Myocyte (in vitro differentiated cells): ENCODE data around the gene P2RX4. TPM values are rescaled to one million over a fixed set of nuclear protein-coding genes. Genes with fewer than 3 reads are reported as not detected.
"Not testable (repeated sequence)": the region's sequence is repeated elsewhere in the genome, so short reads cannot be mapped to it uniquely, and the experiment has no call there.

ENCODE experiments used
- DNase-seq: peaks from one replicate; pipeline ENCODE4 v3.0.0-alpha.2; 2012; ENCODE audit warnings: low read depth
- total RNA-seq: library from RNA; depleted of rRNA; stranded (reverse); fragments of >200 nt; gene quantifications from 2 replicates; pipeline ENCODE4 v1.2.3, GENCODE V29; 2014

The P2RX4 gene
- total RNA-seq, 1 donor from 2014 or later = 6.0 TPM

- no peak for DNase-seq
Measured at GRCh38 chr12:121218588-121219352, 8.8 kb downstream of the P2RX4 start.

GRCh38 chr12:121219353-121219986 lies 9.5 kb downstream of the P2RX4 start:
- no peak for DNase-seq

DNA sequence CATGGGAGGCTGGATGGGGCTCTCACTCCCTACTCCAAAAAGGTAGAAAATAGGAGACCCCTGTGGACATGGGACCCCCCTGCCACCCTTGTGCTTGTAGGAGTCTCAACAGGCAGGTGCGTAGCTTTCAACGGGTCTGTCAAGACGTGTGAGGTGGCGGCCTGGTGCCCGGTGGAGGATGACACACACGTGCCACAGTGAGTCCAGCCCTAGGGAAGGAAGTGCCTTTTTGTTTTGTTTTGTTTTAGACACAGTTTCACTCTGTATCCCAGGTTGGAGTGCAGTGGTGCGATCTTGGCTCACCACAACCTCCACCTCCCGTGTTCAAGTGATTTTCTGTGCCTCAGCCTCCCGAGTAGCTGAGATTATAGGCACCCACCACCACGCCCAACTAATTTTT lies 12.9 kb downstream of the P2RX4 start:
- no peak for DNase-seq

DNA sequence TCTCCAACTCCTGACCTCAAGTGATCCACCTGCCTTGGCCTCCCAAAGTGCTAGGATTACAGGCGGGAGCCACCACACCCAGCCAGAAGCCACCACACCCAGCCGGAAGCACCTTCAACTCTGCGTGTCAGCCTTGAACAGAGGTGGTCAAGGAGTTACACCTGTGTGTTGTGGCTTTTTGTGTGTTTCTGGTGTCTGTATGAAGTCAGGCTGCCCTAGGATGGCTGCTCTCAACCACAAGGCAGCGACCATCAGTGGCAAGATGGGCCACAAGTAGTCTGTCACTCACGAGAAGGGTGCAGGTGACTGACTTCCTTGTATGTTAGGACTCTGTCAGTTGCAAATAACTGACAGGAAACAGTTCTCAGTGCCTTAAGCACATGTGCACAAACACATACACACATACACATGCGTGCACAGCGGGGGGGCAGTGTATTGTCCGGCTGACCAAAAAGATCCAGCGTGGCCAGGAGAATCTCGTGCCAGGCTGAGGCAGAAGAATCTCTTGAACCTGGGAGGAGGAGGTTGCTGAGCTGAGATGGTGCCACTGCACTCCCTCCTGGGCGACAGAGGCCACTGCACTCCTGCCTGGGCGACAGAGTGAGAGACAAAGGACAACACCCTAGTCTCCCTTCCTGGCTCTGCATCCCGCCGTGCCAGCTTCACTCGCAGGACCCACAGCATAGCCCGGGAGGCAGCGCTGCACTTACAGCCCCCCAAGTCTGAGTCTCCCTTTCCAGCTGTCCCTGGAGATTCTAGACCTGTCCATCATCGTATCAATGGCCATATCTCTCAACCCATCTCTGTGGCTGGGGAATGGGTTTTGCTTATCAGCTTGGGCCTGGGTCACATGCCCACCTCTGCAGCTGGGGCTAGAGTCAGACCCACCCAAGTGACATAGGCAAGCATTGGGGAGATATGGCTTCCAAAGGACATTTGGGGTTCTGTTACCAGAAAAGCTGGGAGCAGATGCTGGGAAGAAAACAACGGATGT lies 13.7 kb downstream of the P2RX4 start:
- no peak for DNase-seq

GRCh38 chr12:121224591-121224990 lies 14.7 kb downstream of the P2RX4 start:
- DNase-seq = no peak

- no peak for DNase-seq
Measured at GRCh38 chr12:121226399-121226798, 16.5 kb downstream of the P2RX4 start.

DNA sequence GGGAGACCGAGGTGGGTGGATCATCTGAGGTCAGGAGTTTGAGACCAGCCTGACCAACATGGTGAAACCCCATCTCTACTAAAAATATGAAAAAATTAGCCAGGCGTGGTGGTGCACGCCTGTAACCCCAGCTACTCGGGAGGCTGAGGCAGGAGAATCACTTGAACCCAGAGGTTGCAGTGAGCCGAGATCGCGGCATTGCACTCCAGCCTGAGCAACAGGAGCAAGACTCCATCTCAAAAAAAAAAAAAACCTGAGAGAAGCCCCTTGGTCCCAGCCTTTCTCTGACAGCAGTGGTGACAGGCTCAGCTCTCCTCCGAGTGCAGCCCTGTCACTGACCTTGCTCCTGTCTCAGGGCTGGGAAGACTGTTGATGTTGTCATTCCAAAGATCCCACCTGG lies 16.9 kb downstream of the P2RX4 start:
- DNase-seq = not testable (repeated sequence)

DNA sequence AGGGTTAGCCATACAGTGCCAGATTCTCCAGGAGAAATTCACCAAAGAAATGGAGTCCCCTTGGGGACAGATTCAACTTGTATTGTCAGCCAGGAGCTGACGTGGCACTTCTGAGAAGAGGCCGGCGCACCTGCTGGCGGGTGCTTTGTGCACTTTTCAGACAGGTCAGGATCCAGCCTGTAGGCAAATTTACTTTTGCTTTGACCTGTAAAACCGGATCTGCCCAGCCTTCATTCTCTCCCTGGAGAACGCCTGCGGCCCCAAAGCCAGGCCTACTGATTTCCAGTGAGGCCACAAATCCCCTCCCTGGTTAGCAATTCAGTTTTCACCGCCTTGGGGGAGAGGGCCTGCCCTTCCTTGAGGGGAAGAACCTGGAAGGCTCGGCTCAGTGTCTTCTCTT lies 17.4 kb downstream of the P2RX4 start:
- DNase-seq = no peak

DNA sequence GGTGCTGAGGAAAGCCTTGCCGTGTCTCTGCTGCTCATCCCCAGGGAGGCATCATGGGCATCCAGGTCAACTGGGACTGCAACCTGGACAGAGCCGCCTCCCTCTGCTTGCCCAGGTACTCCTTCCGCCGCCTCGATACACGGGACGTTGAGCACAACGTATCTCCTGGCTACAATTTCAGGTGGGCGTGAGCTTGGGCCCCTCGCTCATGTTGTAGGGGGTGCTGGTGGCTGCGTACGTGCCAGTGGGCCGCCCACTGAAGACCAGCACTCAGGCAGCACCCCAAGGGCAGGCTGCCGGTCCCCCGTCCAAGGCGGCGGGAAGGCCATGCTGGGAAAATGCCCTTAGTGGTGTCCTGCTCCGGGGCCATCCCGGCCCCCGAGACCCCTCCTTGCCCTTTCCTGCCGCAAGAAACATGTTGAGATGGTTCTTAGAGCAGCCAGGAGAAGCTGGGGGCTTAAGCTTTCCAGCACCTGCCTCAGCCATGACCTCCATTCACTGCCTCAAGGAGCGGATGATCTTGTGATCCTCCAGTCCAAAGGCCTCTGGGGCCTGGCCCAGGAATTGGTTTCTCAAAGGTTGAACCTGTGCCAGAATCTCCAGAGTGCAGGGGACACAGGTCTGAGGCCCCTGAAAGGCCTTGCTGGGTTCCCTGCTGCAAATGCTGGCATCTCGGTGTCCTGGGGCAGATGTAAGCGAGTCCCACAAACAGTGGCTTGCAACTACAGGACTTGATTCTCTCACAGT lies 19.2 kb downstream of the P2RX4 start:
- no peak for DNase-seq

DNA sequence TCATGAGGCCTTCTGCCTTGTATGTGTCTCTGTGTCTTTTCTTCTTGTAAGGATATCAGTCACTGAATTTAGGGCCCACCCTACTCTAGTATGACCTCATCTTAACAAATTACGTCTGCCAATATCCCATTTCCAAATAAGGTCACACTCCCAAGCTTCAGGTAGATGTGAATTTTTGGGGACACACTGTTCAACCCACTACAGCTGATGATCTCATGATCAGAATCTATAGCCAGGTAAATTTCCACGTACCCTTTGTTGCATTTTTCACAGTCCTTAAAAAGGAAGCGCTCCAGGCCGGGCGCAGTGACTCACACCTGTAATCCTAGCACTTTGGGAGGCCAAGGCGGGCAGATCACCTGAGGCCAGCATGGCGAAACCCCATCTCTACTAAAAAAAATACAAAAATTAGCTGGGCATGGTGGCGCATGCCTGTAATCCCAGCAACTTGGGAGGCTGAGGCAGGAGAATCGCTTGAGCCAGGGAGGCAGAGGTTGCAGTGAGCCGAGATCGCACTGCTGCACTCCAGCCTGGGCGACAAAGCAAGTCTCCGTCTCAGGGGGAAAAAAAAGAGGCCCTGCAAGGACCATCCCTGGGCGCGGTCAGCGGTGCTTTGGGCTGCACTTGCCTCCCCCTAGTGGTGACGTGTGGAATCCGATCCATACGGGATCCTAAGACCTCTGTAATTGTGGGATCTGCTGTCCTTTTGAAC lies 20.1 kb downstream of the P2RX4 start:
- peak; percentile 71 for DNase-seq

- DNase-seq = no peak
Measured at GRCh38 chr12:121230538-121230907, 20.6 kb downstream of the P2RX4 start.

- no peak for DNase-seq
Measured at GRCh38 chr12:121232163-121232562, 22.2 kb downstream of the P2RX4 start.

- DNase-seq = no peak
Measured at GRCh38 chr12:121232977-121233627, 23.2 kb downstream of the P2RX4 start.

DNA sequence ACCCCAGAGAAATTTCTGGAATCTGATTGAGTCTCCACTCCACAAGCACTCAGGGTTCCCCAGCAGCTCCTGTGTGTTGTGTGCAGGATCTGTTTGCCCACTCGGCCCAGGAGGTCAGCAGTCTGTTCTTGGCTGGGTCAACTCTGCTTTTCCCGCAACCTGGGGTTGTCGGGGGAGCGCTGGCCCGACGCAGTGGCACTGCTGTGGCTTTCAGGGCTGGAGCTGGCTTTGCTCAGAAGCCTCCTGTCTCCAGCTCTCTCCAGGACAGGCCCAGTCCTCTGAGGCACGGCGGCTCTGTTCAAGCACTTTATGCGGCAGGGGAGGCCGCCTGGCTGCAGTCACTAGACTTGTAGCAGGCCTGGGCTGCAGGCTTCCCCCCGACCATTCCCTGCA lies 23.7 kb downstream of the P2RX4 start:
- DNase-seq = no peak

DNA sequence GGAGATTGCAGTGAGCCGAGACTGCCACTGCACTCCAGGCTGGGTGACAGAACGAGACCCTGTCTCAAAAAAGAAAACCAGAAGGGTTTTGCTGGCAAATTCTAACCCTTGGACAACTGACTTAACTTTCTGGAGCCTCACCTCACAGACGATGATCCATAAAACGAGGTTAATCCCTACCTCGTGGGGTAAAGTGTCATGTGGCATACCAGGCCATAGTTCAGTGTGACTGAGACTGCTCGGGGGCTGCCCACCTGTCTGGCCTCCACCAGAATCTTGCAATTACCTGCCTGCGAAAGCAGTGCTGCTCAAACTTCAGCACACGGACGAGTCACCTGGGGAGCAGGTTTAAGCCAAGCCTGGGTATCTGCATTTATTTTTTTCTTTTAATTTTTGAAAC lies 26.8 kb downstream of the P2RX4 start:
- no peak for DNase-seq

DNA sequence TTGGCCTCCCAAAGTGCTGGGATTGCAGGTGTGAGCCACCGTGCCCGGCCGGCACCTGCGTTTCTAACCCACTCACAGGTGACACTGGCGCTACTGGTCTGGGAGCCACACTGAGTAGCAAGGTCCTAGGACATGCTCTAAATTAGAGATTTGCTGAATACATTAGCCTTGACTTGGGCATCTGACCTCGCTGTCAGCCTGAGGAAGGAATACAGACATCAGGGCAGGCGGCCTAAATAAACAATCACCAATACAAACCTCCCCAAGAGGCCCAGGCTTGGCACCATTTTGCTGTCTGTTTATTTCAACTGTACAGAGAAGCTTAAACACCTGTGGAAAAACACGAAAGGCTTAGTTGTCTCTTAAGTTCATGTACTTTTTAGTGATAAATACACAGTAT lies 27.5 kb downstream of the P2RX4 start:
- DNase-seq = no peak

- DNase-seq = no peak
Measured at GRCh38 chr12:121238086-121238485, 28.2 kb downstream of the P2RX4 start.

DNA sequence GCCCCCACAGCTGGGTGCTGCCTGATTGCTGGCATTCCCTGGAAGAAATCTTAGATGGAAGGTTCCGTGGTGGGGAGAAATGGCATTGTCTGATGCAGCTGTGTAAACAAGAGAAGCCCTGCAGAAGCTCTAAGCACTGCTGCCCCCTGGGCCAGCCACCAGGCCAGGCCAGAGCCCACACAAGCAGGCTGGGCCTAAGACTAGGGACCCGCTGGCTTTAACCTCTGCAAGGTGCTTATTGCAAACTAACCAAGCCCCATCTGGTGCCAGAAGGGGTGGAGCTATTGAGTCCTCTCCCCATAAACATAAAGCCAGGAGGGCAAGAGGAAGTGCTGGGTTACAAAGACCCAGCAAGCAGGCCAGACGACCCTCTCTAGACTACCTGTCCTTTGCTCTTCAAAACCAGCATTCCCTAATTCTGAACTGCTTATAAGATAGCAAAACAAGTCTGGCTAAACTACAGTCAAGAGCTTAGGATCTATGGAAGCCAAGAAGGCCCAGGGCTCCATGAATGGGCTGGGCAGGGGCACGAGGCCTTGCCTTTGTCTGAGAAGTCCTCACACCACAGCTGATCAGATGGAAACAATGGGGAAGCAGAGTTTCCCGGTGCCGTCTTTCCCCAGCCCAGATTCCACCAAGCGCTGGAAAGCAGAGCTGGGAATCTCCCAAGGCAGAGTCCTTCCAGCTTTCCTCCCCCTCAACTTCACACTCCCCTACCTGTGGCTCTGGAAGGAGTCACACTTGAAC lies 28.8 kb downstream of the P2RX4 start:
- peak; percentile 33 for DNase-seq

DNA sequence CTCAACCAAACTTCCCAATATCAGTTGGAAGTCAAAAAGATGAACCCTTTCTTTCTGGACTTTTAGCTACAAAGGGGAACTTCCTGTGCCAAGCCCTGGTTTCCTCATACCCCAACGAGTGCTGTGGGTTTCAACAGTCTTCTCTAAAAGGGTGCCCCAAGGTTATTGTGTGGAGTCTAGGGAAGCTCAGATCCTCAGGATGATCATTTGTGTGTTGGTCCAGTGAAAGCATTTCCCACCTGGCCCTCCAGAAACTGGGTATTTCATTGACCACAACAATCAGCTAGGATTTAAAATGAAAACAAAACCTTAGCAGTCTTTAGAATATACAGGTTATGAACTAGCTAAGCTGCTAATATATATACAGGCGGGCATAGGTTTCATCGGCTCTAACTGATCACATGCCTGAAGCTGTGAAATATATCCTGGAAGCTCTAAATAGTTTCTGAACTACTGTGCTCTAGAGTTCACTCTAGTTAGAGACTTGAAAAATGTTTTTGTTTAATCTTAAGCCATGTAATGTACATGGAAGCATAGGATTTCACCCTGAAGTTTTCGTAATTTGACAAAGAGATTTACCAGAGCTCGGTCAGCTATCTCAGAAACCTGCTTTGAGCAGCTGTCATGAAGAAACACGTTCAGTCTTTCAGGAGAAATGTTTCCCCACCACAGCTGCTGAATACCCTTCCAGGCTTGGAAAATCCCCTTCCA lies 29.6 kb downstream of the P2RX4 start:
- DNase-seq = no peak
